Activated CD8-positive, alpha-beta memory T cell treated with anti-CD3 and anti-CD28 coated beads for 36 hours (primary cell): ENCODE results near the gene MLIP. TPM values are rescaled to one million over a fixed set of nuclear protein-coding genes. Genes with fewer than 3 reads are reported as not detected.
"Not testable (repeated sequence)": the region's sequence is repeated elsewhere in the genome, so short reads cannot be mapped to it uniquely, and the experiment has no call there.

Experiments
- CTCF ChIA-PET: fragments of 350-600 bp; sonication (Branson Sonifier 250); formaldehyde crosslinking; loops from one replicate; lab custom pipeline; 2021; ENCODE audit warnings: antibody characterized with exemption; lab: Charles Lee
- POLR2A ChIA-PET: fragments of 350-600 bp; sonication (Branson Sonifier 250); formaldehyde crosslinking; loops from one replicate; lab custom pipeline; 2021; ENCODE audit warnings: antibody characterized with exemption; lab: Charles Lee
- total RNA-seq, 2 experiments: library from RNA; stranded (reverse); gene quantifications; one replicate each; pipeline ENCODE4 v1.2.3, GENCODE V29; 2021

Gene MLIP, protein sequence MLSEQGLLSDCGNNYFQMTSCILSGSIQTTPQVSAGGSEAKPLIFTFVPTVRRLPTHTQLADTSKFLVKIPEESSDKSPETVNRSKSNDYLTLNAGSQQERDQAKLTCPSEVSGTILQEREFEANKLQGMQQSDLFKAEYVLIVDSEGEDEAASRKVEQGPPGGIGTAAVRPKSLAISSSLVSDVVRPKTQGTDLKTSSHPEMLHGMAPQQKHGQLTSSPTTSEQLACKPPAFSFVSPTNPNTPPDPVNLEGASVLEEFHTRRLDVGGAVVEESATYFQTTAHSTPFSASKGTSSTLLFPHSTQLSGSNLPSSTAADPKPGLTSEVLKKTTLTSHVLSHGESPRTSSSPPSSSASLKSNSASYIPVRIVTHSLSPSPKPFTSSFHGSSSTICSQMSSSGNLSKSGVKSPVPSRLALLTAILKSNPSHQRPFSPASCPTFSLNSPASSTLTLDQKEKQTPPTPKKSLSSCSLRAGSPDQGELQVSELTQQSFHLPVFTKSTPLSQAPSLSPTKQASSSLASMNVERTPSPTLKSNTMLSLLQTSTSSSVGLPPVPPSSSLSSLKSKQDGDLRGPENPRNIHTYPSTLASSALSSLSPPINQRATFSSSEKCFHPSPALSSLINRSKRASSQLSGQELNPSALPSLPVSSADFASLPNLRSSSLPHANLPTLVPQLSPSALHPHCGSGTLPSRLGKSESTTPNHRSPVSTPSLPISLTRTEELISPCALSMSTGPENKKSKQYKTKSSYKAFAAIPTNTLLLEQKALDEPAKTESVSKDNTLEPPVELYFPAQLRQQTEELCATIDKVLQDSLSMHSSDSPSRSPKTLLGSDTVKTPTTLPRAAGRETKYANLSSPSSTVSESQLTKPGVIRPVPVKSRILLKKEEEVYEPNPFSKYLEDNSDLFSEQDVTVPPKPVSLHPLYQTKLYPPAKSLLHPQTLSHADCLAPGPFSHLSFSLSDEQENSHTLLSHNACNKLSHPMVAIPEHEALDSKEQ
- not detected for total RNA-seq

- POLR2A ChIA-PET, result no interaction called here
- CTCF ChIA-PET, result no interaction called here
Measured at GRCh38 chr6:54111341-54112045, at the start of gene MLIP. TSS of gene MLIP (plus strand) at chr6:54111443. CDS start at chr6:54111480, 37 bp downstream.

DNA sequence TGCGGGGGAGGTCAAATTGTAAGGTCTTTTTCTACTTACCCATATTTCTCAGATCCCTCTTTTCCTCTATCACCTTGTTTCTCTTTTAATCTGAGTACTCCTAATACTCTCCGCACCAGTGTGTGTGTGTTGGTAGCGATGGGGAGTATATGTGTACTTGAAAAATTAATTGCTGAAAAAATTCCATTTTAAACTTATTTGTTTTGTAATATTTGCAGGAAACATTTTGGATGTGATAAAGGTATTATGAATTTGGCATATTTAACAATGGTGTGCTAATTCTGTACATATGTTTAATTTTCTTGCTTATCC, 48.1 kb upstream of the MLIP start:
- ChIA-PET CTCF (no interaction called here), POLR2A (no interaction called here)

- POLR2A ChIA-PET, result no interaction called here
- CTCF ChIA-PET, result no interaction called here
Measured at GRCh38 chr6:54068694-54069093, 42.5 kb upstream of the MLIP start.

DNA sequence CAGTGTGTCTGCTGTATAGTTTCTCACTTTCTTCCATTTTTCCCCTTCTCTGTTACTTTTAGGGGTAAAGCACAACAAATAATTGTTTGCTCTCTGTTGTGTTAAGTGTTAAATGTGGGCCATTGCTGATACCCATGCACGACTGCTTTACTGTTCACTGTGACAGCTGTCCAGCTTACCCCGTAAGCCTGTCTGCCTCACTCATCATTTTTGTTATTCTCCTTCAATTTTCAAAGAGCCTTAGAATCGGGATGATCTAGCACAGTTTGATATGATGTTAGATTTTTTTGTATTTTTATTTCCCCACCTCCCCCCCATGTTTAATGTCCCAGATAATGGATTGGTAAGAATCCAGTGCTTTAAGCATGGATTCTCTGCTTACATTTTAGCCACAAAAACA, 41.2 kb upstream of the MLIP start:
- POLR2A ChIA-PET, result no interaction called here
- CTCF ChIA-PET, result no interaction called here

DNA sequence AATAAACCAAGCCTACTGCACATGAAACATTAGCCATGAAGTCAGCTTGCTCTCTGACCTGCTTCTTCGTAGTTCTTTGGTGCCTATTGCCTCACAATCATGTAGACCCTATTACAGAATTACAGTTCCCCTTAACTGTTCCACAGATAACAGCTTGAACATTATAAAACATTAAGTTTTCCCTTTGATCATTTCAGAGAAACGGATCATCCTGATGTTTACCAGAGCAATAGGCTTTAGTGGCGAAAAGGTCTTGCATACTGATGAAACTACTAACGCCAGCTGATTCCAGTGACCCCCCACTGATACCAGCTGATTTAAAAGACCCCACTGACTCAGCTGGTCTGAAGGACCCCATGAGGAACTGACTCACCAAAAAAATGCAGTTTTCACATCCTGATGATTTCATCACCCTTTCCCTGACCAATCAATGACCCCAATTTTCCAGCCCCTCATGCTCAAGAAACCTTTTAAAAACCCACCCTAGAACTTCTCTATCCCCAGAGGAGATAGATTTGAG, 39.4 kb upstream of the MLIP start:
- POLR2A ChIA-PET, result no interaction called here
- CTCF ChIA-PET, result no interaction called here

- ChIA-PET CTCF (no interaction called here), POLR2A (no interaction called here)
Measured at GRCh38 chr6:54072635-54073313, 38.5 kb upstream of the MLIP start.

DNA sequence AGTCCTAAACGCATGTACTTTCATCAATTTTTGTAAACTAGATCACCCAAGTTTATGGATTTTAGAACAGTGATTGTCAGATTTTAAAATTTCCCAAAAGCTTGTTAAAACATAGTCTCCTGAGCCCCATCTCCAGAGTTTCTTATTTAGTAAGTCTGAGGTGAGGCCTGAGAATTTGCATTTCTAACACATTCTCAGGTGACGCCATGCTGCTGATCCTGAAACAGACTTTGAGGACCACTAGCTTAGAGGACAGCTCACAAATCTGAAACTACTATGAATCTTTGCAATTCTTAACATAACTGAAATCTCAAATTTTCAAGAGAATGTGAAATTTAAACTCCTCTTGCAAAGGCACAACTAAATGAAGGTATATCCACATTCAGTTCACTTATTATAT, 37.8 kb upstream of the MLIP start:
- ChIA-PET CTCF (no interaction called here), POLR2A (no interaction called here)

DNA sequence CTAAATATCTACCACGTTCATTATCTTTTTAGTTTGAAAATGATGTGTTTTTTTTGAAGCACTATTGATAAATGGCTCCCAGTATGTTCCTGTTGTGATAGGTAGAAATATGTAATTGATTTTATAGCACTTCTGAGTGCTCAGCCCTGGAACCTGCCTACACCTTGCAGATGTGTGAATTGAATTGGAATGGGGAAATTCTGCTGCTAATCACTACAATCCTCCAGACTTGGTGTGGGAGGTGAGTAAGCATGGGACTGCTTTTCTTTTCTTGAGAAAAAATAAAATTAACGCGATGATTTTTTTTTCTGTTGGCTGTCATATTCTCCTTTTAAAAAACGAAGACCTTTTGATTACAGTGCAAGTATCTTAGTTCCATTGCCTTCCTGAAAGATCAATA, 37.1 kb upstream of the MLIP start:
- ChIA-PET POLR2A (no interaction called here), CTCF (no interaction called here)

DNA sequence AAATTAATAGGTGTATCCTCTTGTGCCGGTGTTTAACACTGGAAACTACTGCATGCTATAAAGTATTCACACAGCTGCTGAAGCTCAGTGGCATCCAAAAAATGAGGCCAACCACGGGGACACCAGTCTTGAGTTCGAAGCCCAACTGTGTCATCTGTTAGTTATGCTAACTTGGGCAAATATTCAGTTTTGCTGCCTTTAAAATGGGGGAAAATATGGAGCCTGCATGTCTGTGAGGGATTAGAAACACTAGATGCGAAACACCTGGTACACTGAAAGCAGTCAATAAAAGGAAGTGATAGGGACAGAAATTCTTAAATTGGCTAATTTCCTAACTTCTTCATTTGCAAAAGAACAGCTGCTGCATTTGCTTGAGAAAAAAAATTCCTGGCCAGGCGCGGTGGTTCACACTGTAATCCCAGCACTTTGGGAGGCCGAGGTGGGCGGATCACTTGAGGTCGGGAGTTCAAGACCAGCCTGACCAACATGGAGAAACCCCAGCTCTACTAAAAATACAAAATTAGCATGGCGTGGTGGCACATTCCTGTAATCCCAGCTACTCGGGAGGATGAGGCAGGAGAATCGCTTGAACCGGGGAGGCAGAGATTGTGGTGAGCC, 36.6 kb upstream of the MLIP start:
- POLR2A ChIA-PET, result no interaction called here
- CTCF ChIA-PET, result interaction anchor here (0.6 kb wide), 1 partner anchor 1305 kb away, joined by 4 read pairs; no protein-coding TSS in a partner anchor

DNA sequence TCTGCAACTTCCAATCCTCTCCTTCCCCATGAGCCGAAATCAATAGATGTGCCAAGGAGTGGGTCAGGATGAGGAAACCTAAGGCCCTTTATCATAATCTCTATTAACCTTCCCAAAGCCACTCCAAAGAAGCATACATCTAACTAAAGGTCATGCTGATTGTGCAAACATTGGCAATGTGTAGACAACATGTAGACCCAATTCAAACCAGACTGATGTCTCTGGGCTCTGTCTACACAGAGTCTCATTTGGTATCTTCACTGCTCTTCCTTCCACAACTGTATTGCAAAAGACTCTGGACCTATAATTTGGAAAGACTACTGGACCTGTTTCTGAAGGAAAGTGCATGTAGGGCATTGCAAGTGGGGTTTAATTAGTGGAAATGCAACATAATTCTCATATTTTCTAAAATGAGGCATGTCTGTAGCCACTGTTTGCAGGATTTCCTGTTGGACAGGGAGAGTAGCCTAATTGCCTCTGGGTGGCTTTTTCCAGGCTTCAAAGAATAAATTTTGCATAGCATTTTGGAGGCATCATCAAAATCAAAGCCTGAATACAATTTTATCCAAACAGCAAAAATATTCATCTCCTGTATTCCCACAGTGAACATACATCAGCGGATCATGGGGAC, 35.0 kb upstream of the MLIP start:
- CTCF ChIA-PET, result no interaction called here
- POLR2A ChIA-PET, result no interaction called here

DNA sequence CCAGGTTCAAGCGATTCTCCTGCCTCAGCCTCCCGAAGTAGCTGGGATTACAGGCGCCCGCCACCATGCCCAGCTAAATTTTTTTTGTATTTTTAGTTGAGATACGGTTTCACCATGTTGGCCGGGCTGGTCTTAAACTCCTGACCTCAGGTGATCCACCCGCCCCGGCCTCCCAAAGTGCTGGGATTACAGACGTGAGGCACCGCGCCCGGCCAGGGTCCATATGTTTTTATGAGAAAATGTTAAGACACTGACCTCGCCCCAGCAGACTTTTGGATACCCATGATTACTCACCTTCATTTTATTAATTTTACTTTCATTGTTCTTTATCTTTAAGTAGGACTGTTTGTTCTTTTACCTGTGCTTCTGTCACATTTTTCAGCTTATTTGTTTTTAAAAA, 29.7 kb upstream of the MLIP start:
- CTCF ChIA-PET, POLR2A ChIA-PET: not testable (repeated sequence)

- ChIA-PET POLR2A (no interaction called here), CTCF (no interaction called here)
Measured at GRCh38 chr6:54083287-54083686, 28.0 kb upstream of the MLIP start.

- CTCF ChIA-PET, result no interaction called here
- POLR2A ChIA-PET, result no interaction called here
Measured at GRCh38 chr6:54084231-54084630, 27.0 kb upstream of the MLIP start.

GRCh38 chr6:54085047-54085446, 26.2 kb upstream of the MLIP start:
- CTCF ChIA-PET, result no interaction called here
- POLR2A ChIA-PET, result no interaction called here

- ChIA-PET POLR2A (no interaction called here), CTCF (no interaction called here)
Measured at GRCh38 chr6:54085541-54085940, 25.7 kb upstream of the MLIP start.

DNA sequence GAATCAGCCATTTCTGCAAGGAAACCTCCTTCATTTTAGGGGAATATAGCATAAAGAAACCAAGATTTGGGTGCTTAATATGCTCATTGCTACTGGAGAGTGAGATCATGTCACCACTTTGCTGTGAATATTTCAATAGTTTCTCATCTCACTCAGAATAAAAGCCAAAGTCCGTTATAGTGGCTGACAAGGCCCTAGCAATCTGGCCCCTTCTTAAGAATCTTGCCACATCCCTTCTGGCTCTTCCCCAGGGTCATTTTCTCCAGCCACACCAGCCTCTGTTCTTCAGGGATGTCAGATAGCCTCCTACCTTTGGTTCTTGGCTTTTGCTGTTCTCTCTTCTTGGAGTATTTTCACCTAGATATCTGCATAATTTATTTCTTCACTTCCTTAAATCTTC, 24.8 kb upstream of the MLIP start:
- ChIA-PET POLR2A (no interaction called here), CTCF (no interaction called here)

DNA sequence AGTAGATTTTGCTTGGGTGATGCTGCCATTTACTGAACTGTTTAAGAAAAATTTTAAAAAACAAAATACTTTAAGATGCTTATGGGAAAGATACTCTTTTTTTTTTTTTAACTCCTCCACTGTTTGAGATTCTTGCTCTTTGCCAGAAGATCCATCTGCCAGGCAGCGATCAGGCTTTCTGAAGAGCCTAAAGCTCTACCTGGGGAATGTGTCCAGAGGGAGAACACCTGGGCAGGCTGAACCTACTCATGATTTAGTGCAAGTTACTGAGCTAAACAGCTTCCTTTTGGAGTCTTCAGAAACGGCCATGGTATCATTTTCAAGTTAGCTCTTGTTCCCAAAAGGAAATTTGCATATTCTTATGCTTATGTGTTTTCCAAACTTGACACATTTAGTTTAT, 23.5 kb upstream of the MLIP start:
- CTCF ChIA-PET, result no interaction called here
- POLR2A ChIA-PET, result no interaction called here

GRCh38 chr6:54093326-54093948, 17.8 kb upstream of the MLIP start:
- ChIA-PET CTCF (no interaction called here), POLR2A (no interaction called here)
